Liver (tissue), 9 donors: ENCODE data around the gene SKI. TPM values are rescaled to one million over a fixed set of nuclear protein-coding genes. Genes with fewer than 3 reads are reported as not detected.

Experiments
- DNase-seq: peaks from one replicate; pipeline ENCODE4 v3.0.0-alpha.2; 2017; ENCODE audit warnings: low spot score
- H3K27ac ChIP-seq, 2 donors: one replicate each; pipeline ENCODE4 v1.7.0; 2013; ENCODE audit warnings: inconsistent platforms in 2 of 2, low read length in 2 of 2, control low read depth in 1 of 2, low read depth in 1 of 2, mild to moderate bottlenecking in 1 of 2
- H3K27me3 ChIP-seq, 4 donors: one replicate each; pipeline versions ENCODE4 v1.6.1 to v1.7.0; 2013; ENCODE audit warnings: low read length in 3 of 4, inconsistent platforms in 1 of 4, mild to moderate bottlenecking in 1 of 4, moderate library complexity in 1 of 4; ENCODE audit not compliant: control insufficient read depth in 4 of 4, insufficient read depth in 4 of 4
- H3K36me3 ChIP-seq, 4 donors: one replicate each; pipeline versions ENCODE4 v1.6.1 to v1.7.0; 2013; ENCODE audit warnings: low read length in 3 of 4, mild to moderate bottlenecking in 3 of 4, low read depth in 1 of 4, moderate library complexity in 1 of 4; ENCODE audit not compliant: control insufficient read depth in 4 of 4, insufficient read depth in 3 of 4
- H3K4me1 ChIP-seq, 4 donors: one replicate each; pipeline versions ENCODE4 v1.6.1 to v1.7.0; 2013; ENCODE audit warnings: low read length in 3 of 4, mild to moderate bottlenecking in 3 of 4, moderate library complexity in 1 of 4; ENCODE audit not compliant: control insufficient read depth in 4 of 4, insufficient read depth in 4 of 4
- H3K4me3 ChIP-seq, 3 donors: one replicate each; pipeline versions ENCODE4 v1.6.1 to v1.7.0; 2013; ENCODE audit warnings: low read length in 3 of 3, control low read depth in 1 of 3, low read depth in 1 of 3, mild to moderate bottlenecking in 1 of 3
- H3K9ac ChIP-seq, 2 donors: one replicate each; pipeline ENCODE4 v1.7.0; 2013; ENCODE audit warnings: low read length in 2 of 2, mild to moderate bottlenecking in 2 of 2, moderate library complexity in 2 of 2, control low read depth in 1 of 2, low read depth in 1 of 2
- H3K9me3 ChIP-seq, 4 donors: one replicate each; pipeline versions ENCODE4 v1.6.1 to v1.7.0; 2013; ENCODE audit warnings: low read length in 3 of 4; ENCODE audit not compliant: control insufficient read depth in 4 of 4
- ATF3 ChIP-seq: IDR thresholded peaks from 2 replicates; pipeline ENCODE4 v1.6.1; 2016; ENCODE audit warnings: antibody characterized with exemption
- EGR1 ChIP-seq, 2 donors: IDR thresholded peaks; 2 replicates each; pipeline ENCODE4 v1.6.1; 2016 to 2018; ENCODE audit warnings: antibody characterized with exemption in 2 of 2, low read depth in 2 of 2
- FOXA1 ChIP-seq: IDR thresholded peaks from 2 replicates; pipeline ENCODE4 v1.6.1; 2016; ENCODE audit warnings: antibody characterized with exemption
- FOXA2 ChIP-seq: IDR thresholded peaks from 2 replicates; pipeline ENCODE4 v1.6.1; 2016; ENCODE audit warnings: antibody characterized with exemption
- GABPA ChIP-seq, 2 donors: IDR thresholded peaks in 1 of 2; conservative IDR thresholded peaks in 1 of 2; 2 replicates each; pipeline ENCODE4 v1.6.1; 2016; ENCODE audit warnings: antibody characterized with exemption in 2 of 2, mild to moderate bottlenecking in 1 of 2, moderate library complexity in 1 of 2
- HNF4A ChIP-seq, 2 donors: conservative IDR thresholded peaks; 2 replicates each; pipeline ENCODE4 v1.6.1; 2016; ENCODE audit warnings: antibody characterized with exemption in 2 of 2, mild to moderate bottlenecking in 2 of 2
- HNF4G ChIP-seq: IDR thresholded peaks from 2 replicates; pipeline ENCODE4 v1.6.1; 2016; ENCODE audit warnings: antibody characterized with exemption
- JUND ChIP-seq, 2 donors: IDR thresholded peaks; 2 replicates each; pipeline ENCODE4 v1.6.1; 2016; ENCODE audit warnings: antibody characterized with exemption in 2 of 2
- MAX ChIP-seq: IDR thresholded peaks from 2 replicates; pipeline ENCODE4 v1.6.1; 2016; ENCODE audit warnings: antibody characterized with exemption
- NR2F2 ChIP-seq: IDR thresholded peaks from 2 replicates; pipeline ENCODE4 v1.6.1; 2016; ENCODE audit warnings: antibody characterized with exemption
- RAD21 ChIP-seq, 2 donors: IDR thresholded peaks; 2 replicates each; pipeline ENCODE4 v1.6.1; 2016; ENCODE audit warnings: antibody characterized with exemption in 2 of 2, mild to moderate bottlenecking in 2 of 2
- RXRA ChIP-seq, 2 donors: IDR thresholded peaks; 2 replicates each; pipeline ENCODE4 v1.6.1; 2017 to 2018; ENCODE audit warnings: antibody characterized with exemption in 2 of 2, mild to moderate bottlenecking in 1 of 2
- SP1 ChIP-seq: IDR thresholded peaks from 2 replicates; pipeline ENCODE4 v1.6.1; 2018; ENCODE audit warnings: antibody characterized with exemption, mild to moderate bottlenecking
- TAF1 ChIP-seq: conservative IDR thresholded peaks from 2 replicates; pipeline ENCODE4 v1.6.1; 2016; ENCODE audit warnings: antibody characterized with exemption, mild to moderate bottlenecking
- YY1 ChIP-seq: IDR thresholded peaks from 2 replicates; pipeline ENCODE4 v1.6.1; 2016; ENCODE audit warnings: antibody characterized with exemption, mild to moderate bottlenecking
- WGBS: extraction: QIAGEN DNeasy Blood & Tissue Kit; methylation state at CpG from one replicate; pipeline ENCODE4 v1.1.7; 2013; 5-methylcytosine and 5-hydroxymethylcytosine counted together
- polyA plus RNA-seq, 2 donors: library from polyadenylated mRNA; stranded (reverse) in 1 of 2; unstranded in 1 of 2; fragments of 200-250 nt in 1 of 2; fragments of >200 nt in 1 of 2; fragmentation: Nextera tagmentation in 1 of 2; extraction: Ambion mirVana in 1 of 2; gene quantifications; one replicate each; pipeline versions ENCODE4 v1.2.1 to v1.2.3, GENCODE V29; 2013 to 2015
- total RNA-seq, 2 donors: library from RNA; depleted of rRNA; stranded (reverse); fragments of >200 nt; gene quantifications; one replicate each; pipeline ENCODE4 v1.2.3, GENCODE V29; 2014
- TF ChIP-seq, protein P1 (sequence below): fragments of 150-350 bp; IDR thresholded peaks from 2 replicates; pipeline ENCODE4 v1.5.1; 2017; ENCODE audit warnings: improper control_type of control experiment, low read depth, low read length; ENCODE audit not compliant: missing input control
- TF ChIP-seq, protein P2 (sequence below): IDR thresholded peaks from 2 replicates; pipeline ENCODE4 v1.6.1; 2016; ENCODE audit warnings: antibody characterized with exemption
- TF ChIP-seq, protein P3 (sequence below): IDR thresholded peaks from 2 replicates; pipeline ENCODE4 v1.6.1; 2016; ENCODE audit warnings: antibody characterized with exemption, mild to moderate bottlenecking
- donor health status: healthy.
- donor health status: healthy.
- donor health status: healthy.
- donor health status: healthy.
- donor health status: healthy.

The SKI gene
- total and polyA plus RNA-seq, 4 donors = 3.2 to 21.3 (median 19.5) TPM

GRCh38 chr1:2347409-2347785, 119.3 kb downstream of the SKI start:
- H3K9me3 ChIP-seq = no peaks in the 10 kb centered on the region
- DNase-seq = no peak
- no peaks in the 10 kb centered on the region for H3K4me1 ChIP-seq
- H3K9ac ChIP-seq = no peak overlapping the region
- H3K27ac ChIP-seq = no peak overlapping the region
- no peaks in the 10 kb centered on the region for H3K27me3 ChIP-seq
- H3K36me3 ChIP-seq = no peaks in the 10 kb centered on the region
- no peak overlapping the region for H3K4me3 ChIP-seq
- TF ChIP-seq, protein P1, sequence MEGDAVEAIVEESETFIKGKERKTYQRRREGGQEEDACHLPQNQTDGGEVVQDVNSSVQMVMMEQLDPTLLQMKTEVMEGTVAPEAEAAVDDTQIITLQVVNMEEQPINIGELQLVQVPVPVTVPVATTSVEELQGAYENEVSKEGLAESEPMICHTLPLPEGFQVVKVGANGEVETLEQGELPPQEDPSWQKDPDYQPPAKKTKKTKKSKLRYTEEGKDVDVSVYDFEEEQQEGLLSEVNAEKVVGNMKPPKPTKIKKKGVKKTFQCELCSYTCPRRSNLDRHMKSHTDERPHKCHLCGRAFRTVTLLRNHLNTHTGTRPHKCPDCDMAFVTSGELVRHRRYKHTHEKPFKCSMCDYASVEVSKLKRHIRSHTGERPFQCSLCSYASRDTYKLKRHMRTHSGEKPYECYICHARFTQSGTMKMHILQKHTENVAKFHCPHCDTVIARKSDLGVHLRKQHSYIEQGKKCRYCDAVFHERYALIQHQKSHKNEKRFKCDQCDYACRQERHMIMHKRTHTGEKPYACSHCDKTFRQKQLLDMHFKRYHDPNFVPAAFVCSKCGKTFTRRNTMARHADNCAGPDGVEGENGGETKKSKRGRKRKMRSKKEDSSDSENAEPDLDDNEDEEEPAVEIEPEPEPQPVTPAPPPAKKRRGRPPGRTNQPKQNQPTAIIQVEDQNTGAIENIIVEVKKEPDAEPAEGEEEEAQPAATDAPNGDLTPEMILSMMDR = no peak
- TF ChIP-seq FOXA1 (no peak), HNF4G (no peak), ATF3 (no peak), EGR1 (IDR thresholded peaks at IDR 0.05; ENCODE audit: low read depth in 2 of 2) (no peak), MAX (no peak), GABPA (IDR thresholded peaks at IDR 0.05 in 1 of 2, conservative IDR thresholded peaks at IDR 0.05 in 1 of 2) (no peak)
- 88% methylated on average over 13 of the region's 13 CpGs for WGBS

DNA sequence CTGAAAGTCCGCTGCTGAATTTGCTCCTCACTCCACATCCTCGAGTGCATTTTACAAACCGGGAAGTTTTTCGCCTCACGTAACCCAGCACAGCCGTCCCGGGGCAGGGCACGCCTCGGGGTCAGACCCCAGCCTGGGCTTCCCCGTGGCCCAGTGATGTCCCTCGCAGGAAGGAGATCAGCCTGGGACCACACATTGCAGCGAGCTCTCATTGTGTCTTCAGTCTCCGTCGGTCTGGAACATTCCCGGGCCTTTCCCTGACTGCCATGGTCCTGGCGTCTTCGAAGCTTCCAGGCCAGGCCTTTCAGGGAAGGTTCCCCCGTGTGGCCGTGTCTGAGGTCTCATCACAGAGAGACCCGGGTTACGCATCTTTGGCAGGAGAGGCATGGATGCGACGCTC, 119.8 kb downstream of the SKI start:
- no peaks in the 10 kb centered on the region for H3K4me1 ChIP-seq
- TF ChIP-seq JUND (IDR thresholded peaks at IDR 0.05) (no peak), YY1 (no peak), RXRA (IDR thresholded peaks at IDR 0.05) (no peak), FOXA1 (no peak), HNF4G (no peak), RAD21 (IDR thresholded peaks at IDR 0.05) (no peak), TAF1 (no peak), MAX (no peak), SP1 (no peak), EGR1 (IDR thresholded peaks at IDR 0.05; ENCODE audit: low read depth in 2 of 2) (no peak), ATF3 (no peak), NR2F2 (no peak), FOXA2 (no peak), HNF4A (conservative IDR thresholded peaks at IDR 0.05) (no peak), GABPA (IDR thresholded peaks at IDR 0.05 in 1 of 2, conservative IDR thresholded peaks at IDR 0.05 in 1 of 2) (no peak)
- TF ChIP-seq, protein P2, sequence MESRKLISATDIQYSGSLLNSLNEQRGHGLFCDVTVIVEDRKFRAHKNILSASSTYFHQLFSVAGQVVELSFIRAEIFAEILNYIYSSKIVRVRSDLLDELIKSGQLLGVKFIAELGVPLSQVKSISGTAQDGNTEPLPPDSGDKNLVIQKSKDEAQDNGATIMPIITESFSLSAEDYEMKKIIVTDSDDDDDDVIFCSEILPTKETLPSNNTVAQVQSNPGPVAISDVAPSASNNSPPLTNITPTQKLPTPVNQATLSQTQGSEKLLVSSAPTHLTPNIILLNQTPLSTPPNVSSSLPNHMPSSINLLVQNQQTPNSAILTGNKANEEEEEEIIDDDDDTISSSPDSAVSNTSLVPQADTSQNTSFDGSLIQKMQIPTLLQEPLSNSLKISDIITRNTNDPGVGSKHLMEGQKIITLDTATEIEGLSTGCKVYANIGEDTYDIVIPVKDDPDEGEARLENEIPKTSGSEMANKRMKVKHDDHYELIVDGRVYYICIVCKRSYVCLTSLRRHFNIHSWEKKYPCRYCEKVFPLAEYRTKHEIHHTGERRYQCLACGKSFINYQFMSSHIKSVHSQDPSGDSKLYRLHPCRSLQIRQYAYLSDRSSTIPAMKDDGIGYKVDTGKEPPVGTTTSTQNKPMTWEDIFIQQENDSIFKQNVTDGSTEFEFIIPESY = no peak
- TF ChIP-seq, protein P3, sequence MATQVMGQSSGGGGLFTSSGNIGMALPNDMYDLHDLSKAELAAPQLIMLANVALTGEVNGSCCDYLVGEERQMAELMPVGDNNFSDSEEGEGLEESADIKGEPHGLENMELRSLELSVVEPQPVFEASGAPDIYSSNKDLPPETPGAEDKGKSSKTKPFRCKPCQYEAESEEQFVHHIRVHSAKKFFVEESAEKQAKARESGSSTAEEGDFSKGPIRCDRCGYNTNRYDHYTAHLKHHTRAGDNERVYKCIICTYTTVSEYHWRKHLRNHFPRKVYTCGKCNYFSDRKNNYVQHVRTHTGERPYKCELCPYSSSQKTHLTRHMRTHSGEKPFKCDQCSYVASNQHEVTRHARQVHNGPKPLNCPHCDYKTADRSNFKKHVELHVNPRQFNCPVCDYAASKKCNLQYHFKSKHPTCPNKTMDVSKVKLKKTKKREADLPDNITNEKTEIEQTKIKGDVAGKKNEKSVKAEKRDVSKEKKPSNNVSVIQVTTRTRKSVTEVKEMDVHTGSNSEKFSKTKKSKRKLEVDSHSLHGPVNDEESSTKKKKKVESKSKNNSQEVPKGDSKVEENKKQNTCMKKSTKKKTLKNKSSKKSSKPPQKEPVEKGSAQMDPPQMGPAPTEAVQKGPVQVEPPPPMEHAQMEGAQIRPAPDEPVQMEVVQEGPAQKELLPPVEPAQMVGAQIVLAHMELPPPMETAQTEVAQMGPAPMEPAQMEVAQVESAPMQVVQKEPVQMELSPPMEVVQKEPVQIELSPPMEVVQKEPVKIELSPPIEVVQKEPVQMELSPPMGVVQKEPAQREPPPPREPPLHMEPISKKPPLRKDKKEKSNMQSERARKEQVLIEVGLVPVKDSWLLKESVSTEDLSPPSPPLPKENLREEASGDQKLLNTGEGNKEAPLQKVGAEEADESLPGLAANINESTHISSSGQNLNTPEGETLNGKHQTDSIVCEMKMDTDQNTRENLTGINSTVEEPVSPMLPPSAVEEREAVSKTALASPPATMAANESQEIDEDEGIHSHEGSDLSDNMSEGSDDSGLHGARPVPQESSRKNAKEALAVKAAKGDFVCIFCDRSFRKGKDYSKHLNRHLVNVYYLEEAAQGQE = no peak
- TF ChIP-seq, protein P1 = no peak
- WGBS = 84% methylated on average over 23 of the region's 23 CpGs

More for the DNA sequence above, 119.8 kb downstream of the SKI start:
- no peaks in the 10 kb centered on the region for H3K9me3 ChIP-seq
- DNase-seq = no peak
- no peaks in the 10 kb centered on the region for H3K36me3 ChIP-seq
- H3K27ac ChIP-seq = no peak overlapping the region
- no peaks in the 10 kb centered on the region for H3K27me3 ChIP-seq
- no peak overlapping the region for H3K4me3 ChIP-seq
- no peak overlapping the region for H3K9ac ChIP-seq
